Measurements from ENCODE around the gene ALDH1L1.

The ALDH1L1 gene

GRCh38 chr3:126170073-126170777, 10.2 kb downstream of the ALDH1L1 start:
- TF ChIP-seq, protein P1, sequence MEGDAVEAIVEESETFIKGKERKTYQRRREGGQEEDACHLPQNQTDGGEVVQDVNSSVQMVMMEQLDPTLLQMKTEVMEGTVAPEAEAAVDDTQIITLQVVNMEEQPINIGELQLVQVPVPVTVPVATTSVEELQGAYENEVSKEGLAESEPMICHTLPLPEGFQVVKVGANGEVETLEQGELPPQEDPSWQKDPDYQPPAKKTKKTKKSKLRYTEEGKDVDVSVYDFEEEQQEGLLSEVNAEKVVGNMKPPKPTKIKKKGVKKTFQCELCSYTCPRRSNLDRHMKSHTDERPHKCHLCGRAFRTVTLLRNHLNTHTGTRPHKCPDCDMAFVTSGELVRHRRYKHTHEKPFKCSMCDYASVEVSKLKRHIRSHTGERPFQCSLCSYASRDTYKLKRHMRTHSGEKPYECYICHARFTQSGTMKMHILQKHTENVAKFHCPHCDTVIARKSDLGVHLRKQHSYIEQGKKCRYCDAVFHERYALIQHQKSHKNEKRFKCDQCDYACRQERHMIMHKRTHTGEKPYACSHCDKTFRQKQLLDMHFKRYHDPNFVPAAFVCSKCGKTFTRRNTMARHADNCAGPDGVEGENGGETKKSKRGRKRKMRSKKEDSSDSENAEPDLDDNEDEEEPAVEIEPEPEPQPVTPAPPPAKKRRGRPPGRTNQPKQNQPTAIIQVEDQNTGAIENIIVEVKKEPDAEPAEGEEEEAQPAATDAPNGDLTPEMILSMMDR (IDR thresholded peaks at IDR 0.05): no peak

DNA sequence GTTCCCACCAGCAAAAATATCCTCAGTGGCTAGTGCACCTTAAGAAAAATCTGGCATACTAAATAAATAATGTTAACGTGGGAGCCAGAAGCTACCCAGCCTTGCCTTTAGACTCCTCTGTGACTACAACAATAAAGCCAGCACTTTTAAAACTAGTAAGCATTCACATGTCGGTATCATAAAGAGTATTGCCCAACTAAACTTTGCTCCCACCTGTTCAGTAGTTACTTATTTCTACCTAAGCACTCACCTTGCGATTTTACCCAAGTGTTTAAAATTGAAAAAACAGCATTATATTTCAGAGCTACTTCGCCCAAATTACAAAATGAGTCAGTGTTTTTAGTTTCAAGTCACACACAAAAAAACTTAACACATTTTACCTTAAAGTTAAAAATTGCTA, 12.8 kb downstream of the ALDH1L1 start:
- TF ChIP-seq, protein P1 (IDR thresholded peaks at IDR 0.05): no peak

DNA sequence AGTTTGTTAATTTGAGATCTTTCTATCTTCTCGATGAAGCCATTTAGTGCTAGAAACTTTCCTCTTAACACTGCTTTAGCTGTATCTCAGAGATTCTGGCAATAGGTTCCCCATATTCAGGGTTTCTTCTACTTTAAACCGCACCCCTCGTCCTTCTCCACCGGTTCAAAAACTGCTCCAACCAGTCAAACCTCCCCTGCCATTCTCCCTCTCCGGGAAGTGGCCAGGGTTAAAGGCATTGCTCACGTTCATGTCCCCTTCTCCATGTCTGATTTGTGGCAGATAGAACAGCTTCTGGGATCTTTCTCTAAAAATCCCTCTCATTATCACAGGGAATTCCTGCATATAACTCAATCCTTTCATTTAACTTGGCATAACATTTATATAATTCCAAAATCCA, 14.4 kb downstream of the ALDH1L1 start:
- TF ChIP-seq, protein P1 (IDR thresholded peaks at IDR 0.05): no peak

- TF ChIP-seq, protein P1 (IDR thresholded peaks at IDR 0.05): no peak
Measured at GRCh38 chr3:126161309-126161708, 19.1 kb downstream of the ALDH1L1 start.

DNA sequence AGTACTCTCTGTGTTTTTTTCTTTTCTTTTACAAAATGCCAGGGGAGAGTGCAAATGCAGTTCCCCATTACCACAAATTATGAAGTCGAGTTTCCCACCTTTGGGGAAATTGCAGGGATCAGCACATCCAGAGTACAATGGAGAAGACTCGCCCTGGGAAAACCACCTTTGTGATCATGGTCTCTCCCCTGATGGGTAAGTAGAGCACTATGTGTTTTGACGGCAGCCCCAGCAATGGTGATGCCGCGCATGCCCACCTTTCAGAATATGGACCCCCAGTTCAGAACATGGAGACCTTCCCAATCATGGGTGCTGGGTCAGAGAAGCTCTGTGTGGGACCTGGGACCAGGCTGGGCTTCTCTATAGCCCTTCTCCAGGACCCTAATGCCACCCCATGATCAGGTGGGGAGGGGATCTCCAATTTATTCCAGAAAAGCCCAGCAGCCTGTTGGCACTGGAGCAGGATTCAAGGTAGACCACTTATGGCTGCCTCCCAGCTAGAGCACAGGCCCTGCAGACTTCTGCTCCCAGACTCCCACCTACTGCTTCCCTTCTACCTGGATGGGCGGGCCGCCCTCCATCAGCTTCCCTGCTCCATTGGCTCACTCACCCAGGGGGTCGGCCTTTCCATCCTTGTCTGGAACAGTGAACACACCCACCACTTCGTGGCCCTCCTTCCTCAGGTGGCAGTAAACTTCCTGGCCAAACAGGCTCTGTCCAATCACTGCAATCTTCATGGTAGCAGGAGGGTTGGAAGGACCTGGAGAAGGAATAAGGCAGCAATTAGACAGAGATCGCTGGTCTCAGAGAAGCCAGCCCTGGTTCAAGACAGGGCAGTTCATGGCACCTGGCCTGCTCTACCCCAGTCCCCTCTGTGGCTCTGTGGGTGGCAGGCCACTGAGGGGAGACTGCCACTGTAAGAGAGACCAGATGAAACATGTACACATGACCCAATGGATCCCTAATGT, 19.9 kb downstream of the ALDH1L1 start:
- TF ChIP-seq, protein P1 (IDR thresholded peaks at IDR 0.05): no peak

DNA sequence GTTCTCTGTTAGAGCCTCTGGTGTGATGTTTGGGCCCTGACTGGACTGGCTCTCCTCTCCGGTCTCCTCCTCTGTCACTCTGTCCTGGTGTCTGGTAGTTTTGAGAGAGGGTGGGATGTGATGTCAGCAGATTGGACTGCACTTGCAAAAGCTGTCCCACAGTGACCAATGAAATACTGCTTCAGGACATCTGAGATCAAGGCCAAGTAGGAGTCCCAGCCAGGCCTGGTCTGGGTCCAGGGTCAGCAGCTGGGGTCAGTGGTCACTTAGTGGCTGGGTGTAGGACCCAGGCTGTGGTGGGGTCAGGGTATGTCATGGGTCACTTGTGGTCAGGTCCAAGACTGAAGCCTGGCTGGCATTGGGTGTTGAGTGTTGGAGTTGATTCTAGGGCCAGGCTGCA, 20.9 kb downstream of the ALDH1L1 start:
- TF ChIP-seq, protein P1 (IDR thresholded peaks at IDR 0.05): no peak

DNA sequence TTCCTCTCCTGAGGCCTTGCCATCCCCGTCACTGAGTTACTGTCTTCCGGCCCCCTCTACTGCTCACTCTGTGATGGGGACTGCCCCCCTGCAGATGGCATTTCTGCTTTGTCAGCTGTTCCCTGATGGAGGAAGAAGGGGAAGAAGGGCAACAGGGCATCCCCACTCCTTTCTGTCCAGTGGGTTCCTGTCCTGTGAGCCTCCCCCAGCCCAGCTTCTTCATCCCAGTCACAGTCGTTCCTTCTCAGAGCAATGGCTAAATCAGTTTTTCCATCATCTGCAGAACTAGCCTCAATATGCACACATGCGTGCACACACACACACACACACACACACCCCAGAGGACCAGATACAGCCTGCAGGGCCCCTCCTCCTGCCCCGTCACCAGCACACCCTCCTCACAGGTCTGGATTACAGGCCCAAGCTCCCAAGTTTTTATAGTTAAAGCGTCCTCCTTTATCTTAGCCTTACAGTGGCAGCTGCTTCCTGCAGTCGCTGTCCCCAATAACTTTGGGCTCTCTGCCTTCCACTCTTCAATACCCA, 21.4 kb downstream of the ALDH1L1 start:
- TF ChIP-seq, protein P1 (IDR thresholded peaks at IDR 0.05): no peak

All from LNCAP (cell line).